GM21717 (cell line): ENCODE data around the gene TYW1B.
"Not testable (repeated sequence)": the region's sequence is repeated elsewhere in the genome, so short reads cannot be mapped to it uniquely, and the experiment has no call there.

Experiments
- ATAC-seq: cut with Tn5 transposase; IDR thresholded peaks from one replicate; pipeline ENCODE4 v1.9.1; 2021; ENCODE audit warnings: mild to moderate bottlenecking, moderate library complexity; ENCODE audit not compliant: unreplicated experiment

TYW1B gene

GRCh38 chr7:72760602-72761001 lies 67.4 kb downstream of the TYW1B start:
- ATAC-seq = no peak

- ATAC-seq = no peak
Observed at GRCh38 chr7:72754312-72754711, 73.7 kb downstream of the TYW1B start.

DNA sequence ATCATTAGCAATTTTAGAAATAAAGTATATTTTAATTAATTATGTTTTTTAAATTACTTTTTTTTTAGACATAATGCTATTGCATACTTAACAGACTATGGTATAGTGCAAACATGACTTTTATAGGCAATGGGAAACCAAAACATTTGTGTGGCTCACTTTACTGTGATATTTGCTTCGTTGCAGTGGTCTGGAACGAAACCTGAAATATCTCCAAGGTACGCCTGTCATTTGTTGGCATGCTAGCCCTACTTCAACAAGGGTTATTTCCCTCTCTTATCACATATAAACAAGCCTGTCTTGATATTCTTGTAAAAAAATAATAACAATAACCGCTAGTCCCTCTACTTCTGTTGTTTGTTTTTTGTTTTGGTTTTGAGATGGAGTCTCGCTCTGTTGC lies 74.2 kb downstream of the TYW1B start:
- no peak for ATAC-seq

GRCh38 chr7:72753229-72753628 lies 74.8 kb downstream of the TYW1B start:
- ATAC-seq = not testable (repeated sequence)

GRCh38 chr7:72751978-72752377 lies 76.0 kb downstream of the TYW1B start:
- ATAC-seq = no peak

DNA sequence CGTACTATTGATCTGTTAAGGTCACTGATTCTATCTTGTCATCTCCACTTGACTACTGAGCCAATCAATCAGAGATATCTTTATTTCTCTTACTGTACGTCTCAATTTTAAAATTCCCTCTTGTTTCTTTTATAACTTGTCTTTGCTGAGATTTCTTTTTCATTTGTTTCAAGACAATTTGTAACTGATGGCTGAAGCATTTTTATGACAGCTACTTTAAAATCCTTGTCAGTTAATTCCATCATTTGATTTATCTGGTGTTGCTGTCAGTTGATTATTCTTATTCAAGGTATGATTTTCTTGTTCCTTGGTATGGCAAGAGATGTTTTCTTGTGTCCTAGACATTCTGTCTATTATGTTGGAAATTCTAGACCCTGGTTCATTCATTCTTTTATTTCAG lies 76.6 kb downstream of the TYW1B start:
- no peak for ATAC-seq

DNA sequence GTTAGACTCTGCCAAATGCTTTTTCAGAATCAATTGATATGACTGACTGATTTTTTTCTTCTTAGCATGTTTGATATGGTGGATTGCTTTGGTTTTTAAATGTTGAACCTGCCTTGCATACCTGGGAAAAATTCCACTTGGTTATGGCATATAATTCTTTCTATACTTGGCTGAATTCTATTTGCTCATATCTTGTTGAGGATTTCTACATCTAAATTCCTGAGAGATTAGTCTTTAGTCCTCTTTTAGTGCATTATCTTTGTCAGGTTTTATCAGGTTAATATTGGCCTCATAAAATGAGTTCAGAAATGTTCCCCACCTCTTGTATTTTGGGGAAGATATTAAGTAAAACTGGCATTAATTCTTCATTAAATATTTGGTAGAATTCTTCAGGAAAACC lies 79.4 kb downstream of the TYW1B start:
- not testable (repeated sequence) for ATAC-seq

DNA sequence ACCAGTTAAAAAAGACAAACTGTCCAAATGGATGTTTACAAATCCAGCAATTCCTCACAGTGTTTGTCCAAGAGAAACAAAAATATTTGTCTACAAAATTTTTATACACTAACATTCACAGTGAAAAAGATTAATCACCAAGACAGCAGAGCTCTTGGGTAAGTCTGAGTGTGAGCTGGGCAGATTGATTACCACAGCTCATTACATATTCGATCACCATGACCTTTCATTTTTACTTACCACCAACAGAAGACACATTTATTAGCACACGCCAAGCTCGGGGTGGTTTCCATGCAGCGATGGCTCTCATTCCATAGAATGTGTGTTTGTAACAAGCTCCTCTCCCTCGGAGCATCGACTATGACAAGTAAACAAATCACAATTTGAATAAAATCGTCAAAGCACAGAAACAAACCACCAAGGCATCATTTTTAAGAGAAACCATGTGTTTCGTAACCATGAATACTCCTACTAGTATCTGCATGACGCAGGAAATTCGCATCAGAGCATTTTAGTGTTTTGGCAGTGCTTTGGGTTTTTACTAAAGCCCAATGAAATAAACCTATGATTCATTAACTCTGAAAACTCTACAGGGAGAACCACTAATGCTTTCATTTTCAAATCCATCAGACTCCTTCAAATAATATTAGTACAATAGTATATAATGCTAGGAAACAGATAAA lies 83.6 kb downstream of the TYW1B start:
- ATAC-seq = not testable (repeated sequence)

DNA sequence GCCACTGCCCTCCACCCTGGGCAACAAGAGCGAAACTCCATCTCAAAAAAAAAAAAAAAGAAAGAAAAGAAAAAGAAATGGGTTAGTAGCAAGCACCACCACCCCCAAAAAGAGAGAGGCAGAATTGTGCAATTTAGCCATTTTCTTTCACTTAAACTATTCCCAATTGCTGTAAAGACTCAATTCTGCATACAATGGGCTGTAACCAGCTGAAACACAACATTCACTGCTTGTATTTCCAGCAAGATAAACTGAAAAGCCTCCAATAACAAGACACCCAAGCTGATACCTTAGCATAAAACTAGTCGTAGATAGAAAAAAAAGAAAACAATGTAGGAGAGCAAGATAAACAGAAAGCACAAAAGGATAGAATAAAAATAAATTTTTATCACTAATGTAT lies 84.2 kb downstream of the TYW1B start:
- ATAC-seq = not testable (repeated sequence)

- ATAC-seq = not testable (repeated sequence)
Observed at GRCh38 chr7:72739716-72740115, 88.3 kb downstream of the TYW1B start.

- ATAC-seq = not testable (repeated sequence)
Observed at GRCh38 chr7:72735855-72736254, 92.1 kb downstream of the TYW1B start.

GRCh38 chr7:72730815-72731214 lies 97.2 kb downstream of the TYW1B start:
- not testable (repeated sequence) for ATAC-seq

DNA sequence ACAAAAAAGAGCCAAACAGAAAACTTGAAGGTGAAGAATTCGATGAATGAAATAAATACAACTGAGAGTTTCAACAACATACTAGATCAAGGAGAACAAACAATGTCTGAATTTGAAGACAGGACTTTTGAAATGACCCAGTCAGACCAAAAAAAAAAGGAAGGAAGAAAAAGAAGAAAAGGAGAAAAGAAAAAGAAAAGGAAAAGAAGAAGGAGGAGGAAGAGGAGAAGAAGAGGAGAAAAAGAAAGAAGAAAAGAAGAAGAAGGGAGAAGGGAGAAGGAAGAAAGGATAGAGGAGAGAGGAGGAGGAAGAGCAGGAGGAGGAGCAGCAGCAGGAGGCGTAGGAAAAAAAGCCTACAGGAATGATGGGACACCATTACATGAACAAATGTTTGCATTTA lies 97.6 kb downstream of the TYW1B start:
- not testable (repeated sequence) for ATAC-seq

GRCh38 chr7:72729130-72729529 lies 98.9 kb downstream of the TYW1B start:
- not testable (repeated sequence) for ATAC-seq

DNA sequence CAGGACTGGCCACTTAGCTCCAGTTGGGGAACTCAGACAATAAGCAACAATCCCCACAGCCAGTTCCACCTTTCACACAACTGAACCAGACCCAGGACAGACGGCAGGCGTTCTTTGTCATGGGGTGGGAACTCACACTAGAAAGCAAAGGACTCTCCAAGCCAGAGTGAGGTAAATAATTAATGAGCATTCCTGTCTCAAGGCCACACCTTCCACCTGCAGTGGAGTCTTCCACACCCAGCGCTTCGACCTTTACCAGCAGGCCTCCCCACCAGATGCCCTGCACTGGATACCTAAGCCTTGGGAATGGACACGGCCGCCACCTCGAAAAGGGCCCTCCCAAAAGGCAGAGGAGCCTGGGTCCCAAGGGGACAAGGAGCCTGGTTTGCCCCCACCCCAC lies 105.3 kb downstream of the TYW1B start:
- not testable (repeated sequence) for ATAC-seq

GRCh38 chr7:72720890-72721289 lies 107.1 kb downstream of the TYW1B start:
- ATAC-seq = not testable (repeated sequence)

DNA sequence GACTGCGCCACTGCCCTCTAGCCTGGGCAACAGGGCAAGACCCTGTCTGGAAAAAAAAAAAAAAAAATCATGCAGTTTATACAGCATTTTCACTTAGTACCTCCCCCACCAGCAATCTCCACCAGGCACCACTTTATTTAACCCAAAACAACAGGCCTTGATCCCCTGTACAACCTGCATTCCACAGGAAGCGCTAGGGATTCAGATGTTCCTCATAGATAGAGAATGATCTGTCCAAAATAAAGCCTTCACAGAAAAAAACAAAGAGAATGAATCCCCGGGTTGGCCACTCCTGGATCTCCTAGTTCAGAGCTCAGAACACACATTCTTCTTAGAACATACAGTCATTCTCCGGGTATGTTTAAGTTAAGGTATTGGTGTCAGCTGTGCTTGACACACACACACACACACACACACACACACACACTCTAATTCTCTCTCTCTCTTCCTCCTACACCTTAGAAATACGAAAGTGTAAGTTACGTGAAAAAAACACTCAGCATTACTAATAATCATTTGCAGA lies 110.7 kb downstream of the TYW1B start:
- ATAC-seq = not testable (repeated sequence)

DNA sequence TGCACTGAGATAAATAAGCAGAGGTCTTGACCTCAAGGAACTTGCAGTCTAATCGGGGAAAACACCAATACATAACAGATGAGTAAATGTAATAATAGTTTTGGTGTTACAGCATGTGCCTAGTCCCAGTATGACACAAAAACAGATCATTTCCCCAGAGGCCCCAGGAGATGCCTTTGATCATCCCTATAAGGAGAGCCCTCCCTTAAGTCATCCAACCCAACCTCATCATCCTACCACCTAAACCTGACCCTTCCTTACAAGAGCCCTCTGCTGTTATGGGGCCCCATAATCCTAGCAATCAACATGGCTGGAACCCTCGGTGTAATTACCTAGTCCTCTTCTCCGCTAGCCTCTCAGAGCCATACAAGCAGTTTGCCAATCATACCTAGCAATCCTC lies 116.1 kb downstream of the TYW1B start:
- not testable (repeated sequence) for ATAC-seq

DNA sequence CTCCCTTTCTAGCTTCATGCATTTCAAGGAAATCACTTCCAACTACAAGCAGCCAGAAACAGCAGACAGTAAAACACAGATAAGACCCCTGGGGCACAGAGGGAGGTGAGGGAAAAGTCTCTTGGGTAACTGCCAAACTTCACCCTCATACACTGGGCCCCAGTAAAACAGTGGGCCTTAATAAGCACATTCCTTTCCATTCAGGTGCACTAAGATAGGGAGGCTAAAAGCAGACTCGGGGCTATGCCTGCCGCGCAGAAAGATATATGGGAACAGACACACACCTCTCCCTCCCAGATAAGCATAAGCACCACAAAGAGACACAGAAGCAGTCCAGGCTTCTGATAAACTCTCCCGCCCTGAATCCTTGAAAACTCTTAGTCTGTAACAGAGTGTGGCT lies 117.0 kb downstream of the TYW1B start:
- ATAC-seq = no peak

GRCh38 chr7:72709909-72710308 lies 118.1 kb downstream of the TYW1B start:
- no peak for ATAC-seq

DNA sequence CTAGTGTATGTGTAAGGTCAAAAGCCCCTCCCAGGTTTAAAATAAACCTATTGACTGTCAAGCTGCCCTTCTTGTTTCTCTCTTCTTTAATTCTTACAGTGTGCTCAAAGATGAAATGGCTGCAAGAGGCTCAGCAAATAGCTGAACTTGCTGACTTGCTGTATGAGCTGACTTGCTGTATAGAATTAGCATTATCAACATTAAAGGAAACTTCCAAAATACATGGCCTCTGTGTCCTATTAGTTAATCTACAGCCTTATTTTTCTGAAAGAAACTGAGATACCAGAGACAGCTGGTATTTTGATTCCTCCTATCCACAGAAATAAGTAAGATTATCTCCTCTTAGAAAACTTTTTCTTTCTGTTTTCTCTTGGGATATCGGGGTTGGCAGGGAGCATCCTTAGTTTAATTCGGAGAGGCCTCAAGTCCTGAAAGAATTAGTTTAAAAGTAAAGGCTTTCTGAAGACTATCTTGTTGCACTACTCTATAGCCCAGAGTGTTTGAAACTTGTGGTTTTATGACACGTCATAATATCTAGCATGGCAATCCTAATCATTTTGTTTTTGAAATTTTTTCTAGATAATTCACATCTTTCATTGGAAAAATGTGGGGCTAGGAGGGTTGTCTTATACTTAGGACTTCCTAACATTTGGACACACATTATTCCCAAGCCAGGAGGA lies 119.5 kb downstream of the TYW1B start:
- not testable (repeated sequence) for ATAC-seq

DNA sequence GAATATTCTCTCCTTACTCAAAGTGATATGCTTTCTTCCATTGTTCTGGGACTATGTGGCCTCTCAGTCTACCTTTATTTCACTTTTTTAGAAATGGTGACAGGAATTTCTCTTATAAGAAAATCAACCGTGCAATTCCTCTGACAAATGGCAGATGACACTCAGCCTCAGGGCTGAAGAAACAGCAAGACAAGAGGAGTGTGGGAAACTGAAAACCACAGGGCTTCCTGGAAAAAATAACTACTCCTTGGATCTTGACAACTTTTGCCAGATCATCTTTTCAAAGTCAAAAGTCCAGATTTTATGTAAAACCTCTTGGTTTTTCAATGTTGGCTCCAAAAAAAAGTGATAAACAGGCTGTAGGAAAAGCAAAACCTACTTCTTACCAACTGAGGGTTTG lies 121.5 kb downstream of the TYW1B start:
- no peak for ATAC-seq
